H4 (cell line): ENCODE data around the gene GPC6. TPM values are rescaled to one million over a fixed set of nuclear protein-coding genes. Genes with fewer than 3 reads are reported as not detected.
A peak's percentile ranks its signal among the peaks of the same experiment; 100 is the strongest.

ENCODE experiments used
- DNase-seq: peaks from one replicate; pipeline ENCODE4 v3.0.0-alpha.2; 2015; ENCODE audit warnings: low spot score
- total RNA-seq: library from RNA; depleted of rRNA; stranded (reverse); fragments of >200 nt; shearing (Covaris generic); gene quantifications from 2 replicates; pipeline ENCODE4 v1.2.3, GENCODE V29; 2014

The GPC6 gene
- total RNA-seq, 1 experiment from 2014 or later, result 9.9 TPM

- no peak for DNase-seq
Measured at GRCh38 chr13:93561576-93562225, 335.1 kb downstream of the GPC6 start.

- no peak for DNase-seq
Measured at GRCh38 chr13:93562676-93563075, 336.1 kb downstream of the GPC6 start.

GRCh38 chr13:93577105-93577504 is 350.5 kb downstream of the GPC6 start:
- DNase-seq, result no peak

DNA sequence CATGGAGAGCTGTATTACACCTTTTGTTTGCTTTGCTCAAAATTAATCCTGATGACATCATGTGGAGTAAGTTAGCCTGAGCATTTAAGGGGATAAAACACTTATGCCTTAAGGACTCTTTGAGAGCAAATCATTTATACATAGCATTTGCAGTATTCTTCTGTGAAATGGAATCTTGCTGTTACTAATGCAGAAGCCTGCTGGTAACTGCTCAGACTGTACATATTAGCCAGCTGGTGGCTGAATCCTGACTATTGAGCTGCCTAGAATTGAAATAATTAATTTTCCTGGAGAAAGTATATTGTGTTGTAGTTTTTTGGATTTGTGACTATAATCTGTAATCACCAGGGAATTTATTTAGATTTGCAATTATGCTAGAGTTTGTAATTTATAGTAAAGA is 363.2 kb downstream of the GPC6 start:
- DNase-seq, result no peak

DNA sequence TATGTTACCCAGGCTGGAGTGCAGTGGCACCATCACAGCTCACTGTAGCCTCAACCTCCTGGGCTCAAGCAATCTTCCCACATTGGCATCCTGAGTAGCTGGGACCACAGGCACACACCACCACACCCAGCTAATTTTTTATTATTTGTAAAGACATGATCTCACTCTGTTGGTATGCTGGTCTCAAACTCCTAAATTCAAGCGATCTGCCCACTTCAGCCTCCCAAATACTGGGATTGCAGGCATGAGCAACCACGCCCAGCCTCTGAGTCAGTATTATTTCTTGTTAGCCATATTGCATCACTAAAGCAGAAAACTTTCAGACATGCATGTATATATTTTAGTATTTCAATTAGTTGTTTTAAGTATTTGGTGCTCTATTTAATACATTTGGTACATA is 376.4 kb downstream of the GPC6 start:
- peak; percentile 72 for DNase-seq

- no peak for DNase-seq
Measured at GRCh38 chr13:93614776-93615175, 388.2 kb downstream of the GPC6 start.

GRCh38 chr13:93620181-93620765 is 393.7 kb downstream of the GPC6 start:
- DNase-seq, result no peak

DNA sequence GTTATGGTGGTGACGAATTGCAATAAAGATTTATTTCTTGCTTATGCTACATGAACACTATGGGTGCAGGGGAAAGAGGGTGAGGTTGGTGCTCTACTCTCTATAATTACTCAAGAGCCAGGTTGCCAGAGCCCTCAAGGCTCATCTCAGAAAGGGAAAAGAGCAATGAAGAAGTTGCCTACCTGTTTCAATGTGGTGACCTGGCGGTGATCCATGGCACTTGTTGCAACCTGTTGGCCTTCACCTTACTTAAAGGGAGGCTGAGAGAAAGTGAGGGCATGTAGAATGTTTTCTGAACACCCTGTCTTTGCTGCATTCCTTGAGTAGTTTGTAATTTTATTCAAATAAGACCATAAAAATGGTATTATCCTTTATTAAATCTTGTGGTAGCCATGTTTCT is 394.4 kb downstream of the GPC6 start:
- DNase-seq, result no peak

GRCh38 chr13:93621966-93622365 is 395.4 kb downstream of the GPC6 start:
- DNase-seq, result no peak

DNA sequence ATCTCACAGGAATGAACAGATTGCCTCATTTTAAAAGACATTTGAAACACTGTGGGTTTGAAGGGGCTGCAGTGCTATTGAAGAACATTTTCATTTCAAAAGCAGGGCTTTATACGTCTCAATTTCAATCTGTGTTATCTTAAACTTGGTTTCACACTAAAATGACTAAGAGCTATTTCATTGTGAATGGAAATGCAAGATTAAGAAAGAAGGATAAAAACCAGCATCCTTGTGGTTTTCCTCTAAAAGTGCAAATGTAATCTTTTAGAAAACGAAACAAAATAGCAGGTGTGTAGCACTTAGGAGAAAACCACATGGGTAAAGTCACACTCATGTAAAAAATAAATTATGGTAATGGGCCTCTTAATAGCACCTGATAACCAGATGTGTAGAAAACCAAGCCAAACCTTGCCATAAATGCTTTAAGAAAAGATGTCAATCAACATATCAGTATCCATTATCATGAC is 397.7 kb downstream of the GPC6 start:
- DNase-seq, result peak; percentile 15

GRCh38 chr13:93625536-93625935 is 398.9 kb downstream of the GPC6 start:
- DNase-seq, result no peak

DNA sequence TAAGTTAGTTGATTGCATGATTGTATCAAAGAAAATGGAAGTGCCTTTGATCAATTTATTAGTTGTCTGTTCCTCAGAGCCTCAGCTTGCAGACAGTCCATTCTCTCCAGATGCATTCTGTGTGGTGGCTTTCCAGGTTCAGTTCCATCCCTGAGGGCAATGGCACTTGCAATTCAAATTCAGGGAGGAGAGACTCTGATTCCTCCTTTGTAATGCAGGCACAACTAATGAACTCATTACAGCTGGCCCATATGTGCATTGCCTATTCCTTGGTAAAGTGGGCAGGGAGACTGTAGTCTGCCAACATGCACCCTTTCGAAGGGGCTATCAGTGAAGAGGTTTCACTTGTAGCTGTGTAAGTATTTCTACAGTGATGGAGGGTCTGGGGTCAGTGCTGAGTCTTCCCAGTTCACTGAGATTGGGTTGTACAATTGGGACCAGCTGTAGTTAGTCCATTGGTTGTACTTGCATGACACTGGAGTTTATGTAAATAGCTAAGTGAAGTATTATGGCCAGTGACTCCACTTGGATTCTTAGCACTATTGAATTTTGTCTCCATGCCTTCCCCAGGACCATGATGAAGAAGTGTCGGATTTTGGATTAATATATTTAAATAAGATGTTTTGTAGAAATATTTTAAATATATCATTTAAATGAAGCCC is 401.7 kb downstream of the GPC6 start:
- DNase-seq, result no peak

GRCh38 chr13:93635616-93636032 is 409.0 kb downstream of the GPC6 start:
- DNase-seq, result no peak

DNA sequence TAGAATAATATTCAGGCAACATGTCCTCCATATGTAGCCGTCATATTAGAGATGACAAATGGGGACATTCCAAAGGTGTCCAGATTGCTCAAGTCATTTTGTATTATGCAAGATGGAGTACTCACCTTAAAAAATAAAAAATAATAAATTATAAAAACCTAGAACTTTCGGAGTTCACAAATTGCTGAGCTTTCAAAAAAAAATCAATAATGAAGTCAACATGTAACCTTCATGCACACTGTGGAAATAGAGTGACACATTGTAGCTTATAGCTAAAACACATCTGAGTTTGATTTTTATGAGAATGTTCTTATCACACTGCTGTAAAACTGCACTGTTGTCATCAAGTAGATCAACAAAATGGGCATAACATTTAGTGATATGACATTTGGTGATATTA is 411.2 kb downstream of the GPC6 start:
- DNase-seq, result no peak

GRCh38 chr13:93640452-93640851 is 413.8 kb downstream of the GPC6 start:
- DNase-seq, result no peak

- DNase-seq, result no peak
Measured at GRCh38 chr13:93646245-93646644, 419.6 kb downstream of the GPC6 start.

DNA sequence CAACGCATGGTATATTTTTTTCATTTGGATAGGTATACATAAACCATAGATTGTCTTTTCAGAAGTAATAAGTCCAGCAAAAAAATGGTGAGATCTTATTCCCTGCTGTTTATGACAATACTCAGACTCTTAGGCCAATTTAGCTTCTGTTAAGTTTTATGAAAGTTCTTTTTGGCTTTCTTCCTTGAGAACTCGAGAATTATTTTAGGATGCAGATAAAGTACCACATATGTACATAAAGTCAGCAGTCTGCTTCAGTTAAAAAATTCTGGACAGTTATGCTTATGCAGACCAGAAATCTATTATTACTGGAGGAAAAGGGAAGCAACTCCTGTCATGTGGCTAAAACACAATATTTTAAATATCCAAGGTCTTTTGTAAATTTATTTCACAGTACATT is 422.9 kb downstream of the GPC6 start:
- DNase-seq, result no peak

GRCh38 chr13:93653776-93654175 is 427.2 kb downstream of the GPC6 start:
- no peak for DNase-seq

DNA sequence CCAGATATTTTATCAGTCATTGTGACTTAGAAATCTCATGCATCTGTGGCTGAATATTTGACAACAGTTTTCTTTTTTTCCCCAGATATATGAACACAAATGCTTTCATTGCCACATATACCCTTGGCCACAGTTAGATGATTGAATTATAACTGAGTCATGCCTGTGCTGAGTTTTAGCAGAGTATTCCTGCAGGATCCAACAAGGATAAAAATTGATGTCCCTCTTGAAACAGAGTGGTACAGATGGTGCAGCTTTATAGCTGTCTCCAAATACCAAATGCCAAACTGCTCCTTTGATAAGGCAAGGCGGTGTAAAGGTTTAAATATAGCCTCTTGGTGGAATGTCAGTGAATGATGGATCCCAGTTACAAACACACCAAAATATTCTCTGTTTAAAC is 428.5 kb downstream of the GPC6 start:
- no peak for DNase-seq

- no peak for DNase-seq
Measured at GRCh38 chr13:93660391-93661063, 433.9 kb downstream of the GPC6 start.

DNA sequence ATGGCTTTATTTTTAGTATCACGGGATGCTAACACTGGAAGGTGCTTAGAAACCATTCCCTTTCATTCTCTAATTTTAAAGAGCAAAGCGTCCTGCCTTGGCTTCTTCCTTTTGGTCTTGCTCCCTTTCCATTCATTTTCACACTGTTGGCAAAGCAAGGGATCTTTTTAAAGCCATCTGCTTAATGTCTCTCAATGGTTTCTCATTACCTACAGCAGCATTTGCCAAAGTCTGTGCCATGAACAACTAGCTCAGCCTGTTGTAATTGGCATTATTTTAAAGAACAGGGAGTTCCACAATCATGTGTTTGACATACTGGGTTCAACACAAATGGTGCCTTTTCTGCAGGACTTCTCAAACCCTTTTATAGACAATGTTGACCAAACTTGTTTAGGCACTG is 444.3 kb downstream of the GPC6 start:
- no peak for DNase-seq

DNA sequence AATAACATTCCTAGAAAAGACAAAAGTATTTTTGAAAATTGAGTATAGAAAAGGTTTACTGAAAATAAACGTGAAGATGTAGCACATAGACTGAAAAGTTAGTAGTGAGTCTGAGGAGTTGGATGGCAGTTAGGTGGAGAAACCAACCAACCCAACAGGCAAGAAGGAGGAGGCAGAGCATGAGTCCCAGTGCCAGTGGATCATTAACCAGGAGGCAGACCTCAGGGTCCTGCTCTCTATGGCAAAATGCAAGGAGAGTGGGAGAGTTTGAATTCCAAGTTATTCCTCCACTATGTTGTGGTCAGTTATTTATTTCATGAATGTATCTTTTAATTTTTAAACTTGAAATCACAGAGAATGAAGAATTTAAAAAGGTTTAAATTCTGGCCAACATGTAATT is 446.4 kb downstream of the GPC6 start:
- no peak for DNase-seq

DNA sequence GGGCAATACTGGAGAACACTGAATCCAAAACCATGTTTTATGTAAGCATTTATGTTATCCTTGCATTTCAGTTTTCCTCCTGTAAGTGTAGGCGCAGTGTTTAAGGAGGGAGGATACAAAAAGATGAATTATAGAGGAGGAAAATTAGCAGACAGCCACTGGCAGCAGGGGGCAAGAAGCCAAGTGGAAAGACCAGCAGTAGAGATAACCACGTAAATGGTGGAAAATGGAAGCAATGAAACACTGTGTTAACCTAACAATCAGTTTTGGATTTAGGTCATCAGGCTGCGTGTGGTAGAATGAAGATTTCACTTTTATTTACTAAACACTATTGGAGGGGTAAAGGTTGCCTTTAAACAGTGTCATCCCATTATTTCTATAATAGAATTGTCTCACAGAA is 447.3 kb downstream of the GPC6 start:
- DNase-seq, result no peak
